Keratinocyte (primary cell): ENCODE data around the gene TRAP1. TPM values are rescaled to one million over a fixed set of nuclear protein-coding genes. Genes with fewer than 3 reads are reported as not detected.
A peak's percentile ranks its signal among the peaks of the same experiment; 100 is the strongest.
"Not testable (repeated sequence)": the region's sequence is repeated elsewhere in the genome, so short reads cannot be mapped to it uniquely, and the experiment has no call there.

Experiments
- DNase-seq: peaks from one replicate; pipeline ENCODE4 v3.0.0-alpha.2; 2011; ENCODE audit warnings: low read depth, missing footprints, low spot score
- FAIRE-seq: peaks from 2 replicates; lab custom pipeline; 2011; peaks lifted over from hg19 to GRCh38; lab: Jason Lieb, UNC
- H2AFZ ChIP-seq: 2 replicates; pipeline ENCODE4 v1.6.0; 2012; ENCODE audit warnings: low read length, control low read depth, inconsistent platforms; ENCODE audit not compliant: control insufficient read depth
- H3K27ac ChIP-seq: 2 replicates; pipeline ENCODE4 v1.5.1; 2011; ENCODE audit warnings: low read length; ENCODE audit not compliant: control insufficient read depth, insufficient read depth
- H3K27me3 ChIP-seq: 3 replicates; pipeline ENCODE4 v1.6.0; 2011; ENCODE audit warnings: low read length; ENCODE audit not compliant: control insufficient read depth, insufficient read depth; ENCODE audit errors: extremely low read depth
- H3K36me3 ChIP-seq, 2 experiments: 2 replicates in 1 of 2; 3 replicates in 1 of 2; pipeline ENCODE4 v1.5.1; 2011; ENCODE audit warnings: low read length in 2 of 2, mild to moderate bottlenecking in 1 of 2; ENCODE audit not compliant: control insufficient read depth in 2 of 2, insufficient read depth in 2 of 2; ENCODE audit errors: extremely low read depth in 1 of 2
- H3K4me1 ChIP-seq: 3 replicates; pipeline ENCODE4 v1.5.1; 2011; ENCODE audit warnings: low read length; ENCODE audit not compliant: control insufficient read depth, insufficient read depth; ENCODE audit errors: extremely low read depth
- H3K4me2 ChIP-seq: 3 replicates; pipeline ENCODE4 v1.6.0; 2011; ENCODE audit warnings: low read depth, low read length; ENCODE audit not compliant: control insufficient read depth, insufficient read depth; ENCODE audit errors: extremely low read depth
- H3K4me3 ChIP-seq, 3 experiments: fragments of 200-600 bp in 1 of 3; sonication (generic) in 1 of 3; 2 replicates in 2 of 3; 3 replicates in 1 of 3; pipeline ENCODE4 v1.5.1; 2011 to 2016; ENCODE audit warnings: low read length in 3 of 3, mild to moderate bottlenecking in 3 of 3, control low read depth in 2 of 3, inconsistent platforms in 1 of 3, low read depth in 1 of 3, mixed read lengths in 1 of 3, mixed run types in 1 of 3, moderate library complexity in 1 of 3; ENCODE audit not compliant: control insufficient read depth in 2 of 3, insufficient read depth in 2 of 3; ENCODE audit errors: extremely low read depth in 1 of 3
- H3K79me2 ChIP-seq: 2 replicates; pipeline ENCODE4 v1.6.0; 2012; ENCODE audit warnings: low read length; ENCODE audit not compliant: control insufficient read depth, insufficient read depth
- H3K9ac ChIP-seq: 3 replicates; pipeline ENCODE4 v1.6.0; 2011; ENCODE audit warnings: low read length; ENCODE audit not compliant: control insufficient read depth, insufficient read depth; ENCODE audit errors: extremely low read depth
- H3K9me1 ChIP-seq: 3 replicates; pipeline ENCODE4 v1.6.0; 2011; ENCODE audit warnings: low read length; ENCODE audit not compliant: control insufficient read depth, insufficient read depth; ENCODE audit errors: extremely low read depth
- H3K9me3 ChIP-seq: 2 replicates; pipeline ENCODE4 v1.5.1; 2012; ENCODE audit warnings: low read depth, low read length; ENCODE audit not compliant: control insufficient read depth
- H4K20me1 ChIP-seq: 3 replicates; pipeline ENCODE4 v1.6.0; 2011; ENCODE audit warnings: low read length; ENCODE audit not compliant: control insufficient read depth, insufficient read depth; ENCODE audit errors: extremely low read depth
- CTCF ChIP-seq, 3 experiments: IDR thresholded peaks in 1 of 3; conservative IDR thresholded peaks in 1 of 3; optimal IDR thresholded peaks in 1 of 3; 2 replicates in 2 of 3; 3 replicates in 1 of 3; pipeline versions ENCODE3 to v1.5.1; 2011; ENCODE audit warnings: low read length in 3 of 3, mild to moderate bottlenecking in 3 of 3, moderate library complexity in 2 of 3, control low read depth in 1 of 3, inconsistent platforms in 1 of 3; ENCODE audit not compliant: insufficient read depth in 2 of 3; ENCODE audit errors: extremely low read depth in 1 of 3
- EZH2 ChIP-seq: IDR thresholded peaks from one replicate; pipeline ENCODE4 v1.6.1; 2012; ENCODE audit warnings: inconsistent platforms, mild to moderate bottlenecking, low read length, moderate library complexity
- dilution Hi-C: fragments of 300-500 bp; cut with MboI; formaldehyde crosslinking; loops from one replicate; pipeline ENCODE4 v1.7.0; 2020; ENCODE audit warnings: low sequenced_read_pairs; ENCODE audit not compliant: extremely low pct_ligation_motif_present
- polyA plus RNA-seq, 5 experiments: library from polyadenylated mRNA; depleted of rRNA in 3 of 5; stranded (reverse) in 3 of 5; stranded (forward) in 1 of 5; unstranded in 1 of 5; fragments of >200 nt; gene quantifications; 1 replicate in 1 of 5; 2 replicates in 3 of 5; 3 replicates in 1 of 5; pipeline versions ENCODE4 v1.2.1 to v1.2.3, GENCODE V29; 2011 to 2012; ENCODE audit warnings: missing spikeins in 2 of 5, low read depth in 1 of 5, low replicate concordance in 1 of 5

Gene TRAP1
- polyA plus RNA-seq, 1 donor (not counting 4 experiments of a cell fraction or from before 2014, with no cell fraction given): 106 TPM

- DNase-seq (no peak), FAIRE-seq (no peak)
- peaks cover 3% of the 10 kb centered on the region for H3K9me1 ChIP-seq
- peaks cover 13% of the 10 kb centered on the region for H3K4me1 ChIP-seq
- H3K9ac ChIP-seq: peak overlapping the region; percentile 86
- H3K4me3 ChIP-seq: peak overlapping the region; percentile 77 to 90 (median 82)
- peaks cover 38% of the 10 kb centered on the region for H3K79me2 ChIP-seq
- peak overlapping the region; percentile 98 for H3K4me2 ChIP-seq
- H4K20me1 ChIP-seq: no peaks in the 10 kb centered on the region
- no peak for TF ChIP-seq EZH2
- TF ChIP-seq CTCF (optimal IDR thresholded peaks at IDR 0.05 in 1 of 3, IDR thresholded peaks at IDR 0.05 in 1 of 3, conservative IDR thresholded peaks at IDR 0.05 in 1 of 3; ENCODE audit: extremely low read depth in 1 of 3, insufficient read depth in 2 of 3, low read length in 3 of 3): no peak
- H3K27me3 ChIP-seq: no peaks in the 10 kb centered on the region
- peak overlapping the region; percentile 88 for H2AFZ ChIP-seq
- dilution Hi-C loops: no loop called here
- no peaks in the 10 kb centered on the region for H3K9me3 ChIP-seq
- peak overlapping the region; percentile 51 for H3K27ac ChIP-seq
- H3K36me3 ChIP-seq: peaks cover 6 to 7% of the 10 kb centered on the region in 2 experiments
These were observed 106.6 kb downstream of the TRAP1 start for GRCh38 chr16:3610698-3611145.

- TF ChIP-seq EZH2 (no peak), CTCF (optimal IDR thresholded peaks at IDR 0.05 in 1 of 3, IDR thresholded peaks at IDR 0.05 in 1 of 3, conservative IDR thresholded peaks at IDR 0.05 in 1 of 3; ENCODE audit: extremely low read depth in 1 of 3, insufficient read depth in 2 of 3, low read length in 3 of 3) (no peak)
These were observed 107.2 kb downstream of the TRAP1 start for GRCh38 chr16:3609895-3610697.

GRCh38 chr16:3608976-3609375, 108.3 kb downstream of the TRAP1 start:
- H4K20me1 ChIP-seq, dilution Hi-C loops, FAIRE-seq, DNase-seq, H2AFZ ChIP-seq, H3K4me3 ChIP-seq, H3K9me3 ChIP-seq, H3K9me1 ChIP-seq, H3K4me2 ChIP-seq, H3K36me3 ChIP-seq, H3K27me3 ChIP-seq, H3K27ac ChIP-seq, H3K9ac ChIP-seq: not testable (repeated sequence)
- H3K79me2 ChIP-seq: peaks cover 24% of the 10 kb centered on the region
- H3K4me1 ChIP-seq: peaks cover 13% of the 10 kb centered on the region

More at GRCh38 chr16:3609895-3610697, 107.2 kb downstream of the TRAP1 start:
- Histone ChIP-seq H3K79me2 (peaks cover 32% of the 10 kb centered on the region), H3K9ac (peak overlapping the region; percentile 86), H3K9me3 (no peaks in the 10 kb centered on the region), H4K20me1 (no peaks in the 10 kb centered on the region), H3K4me2 (peak overlapping the region; percentile 98), H2AFZ (peak overlapping the region; percentile 88), H3K27ac (no peak overlapping the region), H3K9me1 (peaks cover 3% of the 10 kb centered on the region), H3K27me3 (no peaks in the 10 kb centered on the region), H3K4me1 (peaks cover 13% of the 10 kb centered on the region), H3K4me3 (peak overlapping the region; percentile 77 to 90 (median 82)), H3K36me3 (peaks cover under 1 to 5% of the 10 kb centered on the region in 2 experiments)
- peak; percentile 39 for FAIRE-seq
- no peak for DNase-seq
- dilution Hi-C loops: no loop called here
